Panc1 (cell line): Measurements from ENCODE around the gene CAMK2A.

Experiments
- CTCF ChIP-seq: fragments of 450-650 bp; IDR thresholded peaks from 2 replicates; pipeline ENCODE4 v1.5.1; 2017; ENCODE audit warnings: mild to moderate bottlenecking
- POLR2AphosphoS5 ChIP-seq: IDR thresholded peaks from 2 replicates; pipeline ENCODE4 v1.6.1; 2012; ENCODE audit warnings: mild to moderate bottlenecking, low read depth, low read length, moderate library complexity
- REST ChIP-seq, 2 experiments: IDR thresholded peaks; 2 replicates each; pipeline ENCODE4 v1.6.1; 2011 to 2012; ENCODE audit warnings: low read depth in 2 of 2, control low read depth in 1 of 2, low read length in 1 of 2, mild to moderate bottlenecking in 1 of 2, moderate library complexity in 1 of 2; ENCODE audit not compliant: insufficient read depth in 1 of 2
- SIN3A ChIP-seq: IDR thresholded peaks from 2 replicates; pipeline ENCODE4 v1.6.1; 2012; ENCODE audit warnings: low read depth, mild to moderate bottlenecking, low read length, moderate library complexity, borderline replicate concordance; ENCODE audit not compliant: insufficient read depth
- TCF7L2 ChIP-seq: IDR thresholded peaks from 2 replicates; pipeline ENCODE4 v1.6.1; 2011; ENCODE audit warnings: mild to moderate bottlenecking, low read depth, low read length, inconsistent platforms

- no peak for TF ChIP-seq CTCF
- TF ChIP-seq REST (IDR thresholded peaks at IDR 0.05; ENCODE audit: insufficient read depth in 1 of 2, low read depth in 2 of 2, low read length in 1 of 2), result no peak
- no peak for TF ChIP-seq POLR2AphosphoS5
- TF ChIP-seq SIN3A, result no peak
- no peak for TF ChIP-seq TCF7L2
Measured at GRCh38 chr5:150305557-150305956, 16.0 kb upstream of the CAMK2A start.
